DOHH2 (cell line): ENCODE data around the gene COTL1.

ENCODE experiments used
- CTCF ChIP-seq: fragments of 200-600 bp; sonication (generic); IDR thresholded peaks from one replicate; pipeline ENCODE4 v1.5.1; 2014; ENCODE audit warnings: antibody characterized with exemption, mild to moderate bottlenecking, low read depth, low read length; ENCODE audit not compliant: poor library complexity, severe bottlenecking
- EZH2phosphoT487 ChIP-seq: fragments of 200-600 bp; sonication (generic); IDR thresholded peaks from 2 replicates; pipeline ENCODE4 v1.6.1; 2017; ENCODE audit warnings: borderline replicate concordance, mild to moderate bottlenecking, antibody characterized with exemption, low read length, moderate library complexity, mixed read lengths

GRCh38 chr16:84609563-84610177 lies 8.2 kb downstream of the COTL1 start:
- TF ChIP-seq CTCF (no peak), EZH2phosphoT487 (no peak)
